ENCODE data around the gene PITX2. TPM values are rescaled to one million over a fixed set of nuclear protein-coding genes. Genes with fewer than 3 reads are reported as not detected.

The PITX2 gene
- total RNA-seq, 4 donors from 2014 or later, result not detected

- 6 to 8% methylated on average over 31 to 42 of the region's 73 CpGs for WGBS, 2 donors
Observed at GRCh38 chr4:110621839-110622751, 782 bp downstream of the PITX2 start.

GRCh38 chr4:110621328-110621812 lies 1.5 kb downstream of the PITX2 start:
- 8 to 9% methylated on average over 38 to 40 of the region's 40 CpGs for WGBS, 2 donors
- peaks cover 92% of the 10 kb centered on the region for H3K27me3 ChIP-seq
- peaks cover 25 to 47% of the 10 kb centered on the region in 2 donors for H3K4me1 ChIP-seq
- H3K9me3 ChIP-seq, result no peaks in the 10 kb centered on the region
- TF ChIP-seq CTCF (IDR thresholded peaks at IDR 0.05) (no peak), POLR2A (IDR thresholded peaks at IDR 0.05) (no peak)
- no peak for DNase-seq
- H3K36me3 ChIP-seq, result no peaks in the 10 kb centered on the region
- peak overlapping the region in 1 of 3 donors; percentile 14 for H3K4me3 ChIP-seq (replicated peaks in 1 of 3)
- intact Hi-C loops (cut with DNase I), result no loop called here
- H3K27ac ChIP-seq, result no peak overlapping the region

More at GRCh38 chr4:110621839-110622751, 782 bp downstream of the PITX2 start:
- TF ChIP-seq CTCF (IDR thresholded peaks at IDR 0.05), result no peak
- TF ChIP-seq POLR2A (IDR thresholded peaks at IDR 0.05), result no peak
- H3K4me3 ChIP-seq (replicated peaks in 1 of 3), result peak overlapping the region in 1 of 3 donors; percentile 14
- no peaks in the 10 kb centered on the region for H3K36me3 ChIP-seq
- no peak overlapping the region for H3K27ac ChIP-seq
- no peak for DNase-seq
- intact Hi-C loops (cut with DNase I), result no loop called here
- H3K27me3 ChIP-seq, result peaks cover 88% of the 10 kb centered on the region
- H3K4me1 ChIP-seq, result peaks cover 25 to 47% of the 10 kb centered on the region in 2 donors
- no peaks in the 10 kb centered on the region for H3K9me3 ChIP-seq

- Histone ChIP-seq H3K4me1 (peaks cover 25 to 47% of the 10 kb centered on the region in 2 donors), H3K27me3 (peaks cover 92% of the 10 kb centered on the region), H3K4me3 (replicated peaks in 1 of 3) (no peak overlapping the region), H3K27ac (no peak overlapping the region), H3K9me3 (no peaks in the 10 kb centered on the region), H3K36me3 (no peaks in the 10 kb centered on the region)
- 14 to 17% methylated on average over 19 to 25 of the region's 37 CpGs for WGBS, 2 donors
- peak in 1 of 2 donors; percentile 22 for DNase-seq
- no peak for TF ChIP-seq CTCF (IDR thresholded peaks at IDR 0.05)
- no peak for TF ChIP-seq POLR2A (IDR thresholded peaks at IDR 0.05)
- intact Hi-C loops (cut with DNase I), result no loop called here
Observed at GRCh38 chr4:110620691-110621327, 2.1 kb downstream of the PITX2 start.

- intact Hi-C loops (cut with DNase I), result no loop called here
- H3K9me3 ChIP-seq, result no peaks in the 10 kb centered on the region
- no peak overlapping the region for H3K27ac ChIP-seq
- no peaks in the 10 kb centered on the region for H3K36me3 ChIP-seq
- H3K4me1 ChIP-seq, result peaks cover 25 to 47% of the 10 kb centered on the region in 2 donors
- H3K27me3 ChIP-seq, result peaks cover 92% of the 10 kb centered on the region
- TF ChIP-seq POLR2A (IDR thresholded peaks at IDR 0.05) (no peak), CTCF (IDR thresholded peaks at IDR 0.05) (no peak)
- no peak overlapping the region for H3K4me3 ChIP-seq (replicated peaks in 1 of 3)
- no peak for DNase-seq
- 36 to 41% methylated on average over 7 of the region's 7 CpGs for WGBS, 2 donors
Observed at GRCh38 chr4:110620322-110620690, 2.6 kb downstream of the PITX2 start.

Data from thyroid gland (tissue), 4 donors.